Pancreas (tissue), 10 donors: ENCODE data around the gene RAP1A. TPM values are rescaled to one million over a fixed set of nuclear protein-coding genes. Genes with fewer than 3 reads are reported as not detected.

Experiments
- ATAC-seq, 4 donors: fragments of 200-7000 bp; cut with Tn5 transposase; one replicate each; pipeline versions ENCODE4 v1.8.0 to v1.9.1; 2020; ENCODE audit warnings: mild to moderate bottlenecking in 4 of 4, moderate library complexity in 4 of 4
- DNase-seq, 6 donors: peaks; one replicate each; pipeline ENCODE4 v3.0.0-alpha.2; 2020
- FAIRE-seq: peaks from 2 replicates; lab custom pipeline; 2012; peaks lifted over from hg19 to GRCh38; lab: Jason Lieb, UNC
- H3K27ac ChIP-seq, 4 donors: fragments of 200-600 bp; sonication (generic); 1 replicate in 3 of 4; 2 replicates in 1 of 4; pipeline versions ENCODE4 v1.5.0 to v1.8.0; 2020
- H3K27me3 ChIP-seq, 4 donors: fragments of 200-600 bp; one replicate each; pipeline ENCODE4 v1.8.0; 2021
- H3K36me3 ChIP-seq, 3 donors: fragments of 200-600 bp; sonication (generic) in 1 of 3; one replicate each; pipeline versions ENCODE4 v1.5.0 to v1.8.0; 2020 to 2021
- H3K4me1 ChIP-seq, 3 donors: fragments of 200-600 bp; one replicate each; pipeline ENCODE4 v1.8.0; 2021
- H3K4me3 ChIP-seq, 4 donors: fragments of 200-600 bp; sonication (generic) in 2 of 4; one replicate each; pipeline versions ENCODE4 v1.5.0 to v1.8.0; 2020 to 2021
- H3K9me3 ChIP-seq, 4 donors: fragments of 200-600 bp; one replicate each; pipeline ENCODE4 v1.8.0; 2021
- CTCF ChIP-seq, 4 donors: fragments of 200-600 bp; sonication (generic) in 3 of 4; IDR thresholded peaks; one replicate each; pipeline versions ENCODE4 v1.5.0 to v1.8.0; 2021; ENCODE audit warnings: antibody characterized with exemption in 4 of 4
- WGBS, 2 donors: extraction: QIAGEN DNeasy Blood & Tissue Kit; methylation state at CpG; one replicate each; pipeline ENCODE4 v1.1.7; 2013; 5-methylcytosine and 5-hydroxymethylcytosine counted together
- intact Hi-C, 3 donors: fragments of 100-400 bp; cut with DNase I; formaldehyde crosslinking; loops; one replicate each; pipeline versions ENCODE4 v1.11.1 to v1.14.2; 2022
- polyA plus RNA-seq, 2 donors: library from polyadenylated mRNA; stranded (reverse); fragments of 200-250 nt; gene quantifications; one replicate each; pipeline ENCODE4 v1.2.3, GENCODE V29; 2013
- total RNA-seq, 6 donors: library from RNA; stranded (reverse); fragmentation: NEBNext Ultra II Directional in 4 of 6; extraction: Animal tissue kit (Norgen Biotek cat#: 25700) in 4 of 6; gene quantifications; one replicate each; pipeline versions ENCODE4 v1.2.1 to v1.2.4, GENCODE V29; 2021 to 2023
- donor health status: healthy with polysubstance abuse.
- donor health status: DM: no; HTN: no; CAD: no; lungs with moderate emphysema.
- donor health status: DM: no; HTN: no; CAD: no.
- donor health status: control.
- donor health status: control.
- donor health status: Bipolar disorder and iron deficiency.
- donor health status: DM: yes; HTN: yes; CAD: no.
- donor health status: DM: no; HTN: no; CAD: no.
- donor health status: DM: no; HTN: no; CAD: no.
- donor health status: DM: yes; HTN: yes; CAD: no.

The RAP1A gene
- total and polyA plus RNA-seq, 8 donors = 17.0 to 35.1 (median 21.5) TPM

- FAIRE-seq = no peak
- ATAC-seq = no peak
- Histone ChIP-seq H3K4me1 (no peaks in the 10 kb centered on the region), H3K4me3 (no peak overlapping the region), H3K9me3 (no peaks in the 10 kb centered on the region), H3K36me3 (no peaks in the 10 kb centered on the region), H3K27me3 (no peaks in the 10 kb centered on the region), H3K27ac (no peak overlapping the region)
- WGBS, 2 donors = 79 to 88% methylated on average over 4 of the region's 4 CpGs
- intact Hi-C loops = no loop called here
- no peak for TF ChIP-seq CTCF (IDR thresholded peaks at IDR 0.05)
- DNase-seq = no peak
Observed at GRCh38 chr1:111730706-111731105, 111.1 kb downstream of the RAP1A start.

GRCh38 chr1:111731956-111732355, 112.4 kb downstream of the RAP1A start:
- no peak for DNase-seq
- no peak for TF ChIP-seq CTCF (IDR thresholded peaks at IDR 0.05)
- no peak for FAIRE-seq

GRCh38 chr1:111732718-111733117, 113.1 kb downstream of the RAP1A start:
- Histone ChIP-seq H3K27me3 (no peaks in the 10 kb centered on the region), H3K4me3 (no peak overlapping the region), H3K27ac (no peak overlapping the region), H3K36me3 (no peaks in the 10 kb centered on the region), H3K9me3 (no peaks in the 10 kb centered on the region), H3K4me1 (no peaks in the 10 kb centered on the region)
- FAIRE-seq = no peak
- no peak for TF ChIP-seq CTCF (IDR thresholded peaks at IDR 0.05)
- ATAC-seq = no peak
- DNase-seq = peak in 1 of 6 donors; percentile 5
- intact Hi-C loops = no loop called here
- WGBS, 2 donors = 81 to 84% methylated on average over 7 of the region's 7 CpGs

More at GRCh38 chr1:111731956-111732355, 112.4 kb downstream of the RAP1A start:
- no peak overlapping the region for H3K27ac ChIP-seq
- H3K4me3 ChIP-seq = no peak overlapping the region
- 73 to 85% methylated on average over 6 of the region's 6 CpGs for WGBS, 2 donors
- no peaks in the 10 kb centered on the region for H3K36me3 ChIP-seq
- intact Hi-C loops = no loop called here
- H3K4me1 ChIP-seq = no peaks in the 10 kb centered on the region
- H3K9me3 ChIP-seq = no peaks in the 10 kb centered on the region
- no peaks in the 10 kb centered on the region for H3K27me3 ChIP-seq
- ATAC-seq = no peak

GRCh38 chr1:111733183-111733991, 113.8 kb downstream of the RAP1A start:
- intact Hi-C loops = no loop called here
- Histone ChIP-seq H3K27me3 (no peaks in the 10 kb centered on the region), H3K9me3 (no peaks in the 10 kb centered on the region), H3K4me3 (no peak overlapping the region), H3K27ac (peak overlapping the region in 1 of 4 donors; percentile 37), H3K36me3 (no peaks in the 10 kb centered on the region), H3K4me1 (no peaks in the 10 kb centered on the region)
- TF ChIP-seq CTCF (IDR thresholded peaks at IDR 0.05) = no peak
- FAIRE-seq (no peak), DNase-seq (peak in 1 of 6 donors; percentile 38), ATAC-seq (peak in 3 of 4 donors; percentile 37 to 71 (median 66))
- WGBS, 2 donors = 67 to 73% methylated on average over 9 of the region's 9 CpGs

GRCh38 chr1:111733992-111734341, 114.4 kb downstream of the RAP1A start:
- intact Hi-C loops = no loop called here
- Histone ChIP-seq H3K36me3 (no peaks in the 10 kb centered on the region), H3K27me3 (no peaks in the 10 kb centered on the region), H3K9me3 (no peaks in the 10 kb centered on the region), H3K4me1 (no peaks in the 10 kb centered on the region), H3K4me3 (no peak overlapping the region), H3K27ac (peak overlapping the region in 1 of 4 donors; percentile 37)
- ATAC-seq = peak in 1 of 4 donors; percentile 3
- no peak for FAIRE-seq
- no peak for TF ChIP-seq CTCF (IDR thresholded peaks at IDR 0.05)
- WGBS, 2 donors = 80 to 92% methylated on average over 5 of the region's 5 CpGs
- DNase-seq = no peak
